GM18907 (cell line): Measurements from ENCODE around the gene DEFB118.
"Not testable (repeated sequence)": the region's sequence is repeated elsewhere in the genome, so short reads cannot be mapped to it uniquely, and the experiment has no call there.

ENCODE experiments used
- ATAC-seq: cut with Tn5 transposase; IDR thresholded peaks from one replicate; pipeline ENCODE4 v1.9.1; 2021; ENCODE audit warnings: mild to moderate bottlenecking, moderate library complexity; ENCODE audit not compliant: unreplicated experiment

DEFB118 gene

GRCh38 chr20:31368301-31368700 is at the start of gene DEFB118:
Gene DEFB118, plus strand, starts transcription at chr20:31368601. Its CDS starts 50 bp downstream, at chr20:31368651.
- no peak for ATAC-seq

GRCh38 chr20:31322504-31322903 is 45.9 kb upstream of the DEFB118 start:
- ATAC-seq: no peak

- ATAC-seq: no peak
Observed at GRCh38 chr20:31330893-31331292, 37.5 kb upstream of the DEFB118 start.

GRCh38 chr20:31341470-31341869 is 26.9 kb upstream of the DEFB118 start:
- ATAC-seq: no peak

GRCh38 chr20:31355981-31356380 is 12.4 kb upstream of the DEFB118 start:
- no peak for ATAC-seq

- ATAC-seq: no peak
Observed at GRCh38 chr20:31363295-31363694, 5.1 kb upstream of the DEFB118 start.

GRCh38 chr20:31364272-31364671 is 4.1 kb upstream of the DEFB118 start:
- not testable (repeated sequence) for ATAC-seq

GRCh38 chr20:31374346-31374745 is 5.9 kb downstream of the DEFB118 start:
- ATAC-seq: no peak

- no peak for ATAC-seq
Observed at GRCh38 chr20:31390490-31390889, 22.1 kb downstream of the DEFB118 start, which contains the start of gene DEFB119. Gene DEFB119, minus strand, starts transcription at chr20:31390590. Its CDS starts 107 bp downstream, at chr20:31390483.

- no peak for ATAC-seq
Observed at GRCh38 chr20:31392836-31393235, 24.4 kb downstream of the DEFB118 start.

- no peak for ATAC-seq
Observed at GRCh38 chr20:31394900-31395299, 26.5 kb downstream of the DEFB118 start.

GRCh38 chr20:31403886-31404285 is 35.5 kb downstream of the DEFB118 start:
- no peak for ATAC-seq

GRCh38 chr20:31406115-31406514 is 37.7 kb downstream of the DEFB118 start, which contains the start of gene DEFB121:
Gene DEFB121, minus strand, starts transcription at chr20:31406215. Its CDS starts 63 bp downstream, at chr20:31406152.
- no peak for ATAC-seq

- ATAC-seq: no peak
Observed at GRCh38 chr20:31410011-31410410, 41.6 kb downstream of the DEFB118 start.

- ATAC-seq: no peak
Observed at GRCh38 chr20:31414381-31414780, 46.0 kb downstream of the DEFB118 start.

- ATAC-seq: no peak
Observed at GRCh38 chr20:31415653-31416052, 47.3 kb downstream of the DEFB118 start.

- no peak for ATAC-seq
Observed at GRCh38 chr20:31418307-31418706, 49.9 kb downstream of the DEFB118 start.
